GM18867 (cell line): ENCODE data around the gene H2BK1.

Experiments used
- ATAC-seq: cut with Tn5 transposase; IDR thresholded peaks from one replicate; pipeline ENCODE4 v1.9.1; 2021; ENCODE audit warnings: mild to moderate bottlenecking, moderate library complexity; ENCODE audit not compliant: unreplicated experiment

Gene H2BK1

GRCh38 chr7:151210087-151210854, at the start of gene H2BK1:
Gene H2BK1 (minus strand): TSS chr7:151210488. CDS start chr7:151210318, 170 bp downstream.
- ATAC-seq: no peak

GRCh38 chr7:151257990-151258389, 47.7 kb upstream of the H2BK1 start:
- ATAC-seq: no peak

GRCh38 chr7:151256410-151257045, 46.2 kb upstream of the H2BK1 start:
- ATAC-seq: no peak

- ATAC-seq: no peak
These were observed 45.1 kb upstream of the H2BK1 start for GRCh38 chr7:151255390-151255789.

GRCh38 chr7:151254851-151255250, 44.6 kb upstream of the H2BK1 start:
- no peak for ATAC-seq

GRCh38 chr7:151254316-151254715, 44.0 kb upstream of the H2BK1 start:
- ATAC-seq: no peak

GRCh38 chr7:151252961-151253711, 42.8 kb upstream of the H2BK1 start:
- no peak for ATAC-seq

- ATAC-seq: no peak
These were observed 42.2 kb upstream of the H2BK1 start for GRCh38 chr7:151252561-151252835.

GRCh38 chr7:151251689-151252560, 41.6 kb upstream of the H2BK1 start:
- no peak for ATAC-seq

- no peak for ATAC-seq
These were observed 41.0 kb upstream of the H2BK1 start for GRCh38 chr7:151251328-151251688.

GRCh38 chr7:151250181-151251132, 40.2 kb upstream of the H2BK1 start:
- no peak for ATAC-seq

GRCh38 chr7:151249732-151250072, 39.4 kb upstream of the H2BK1 start:
- no peak for ATAC-seq

GRCh38 chr7:151249034-151249731, 38.9 kb upstream of the H2BK1 start:
- ATAC-seq: no peak

GRCh38 chr7:151248346-151249033, 38.2 kb upstream of the H2BK1 start, which contains the start of gene SMARCD3:
Gene SMARCD3 (minus strand): TSS chr7:151248694. CDS start chr7:151248562, 132 bp downstream.
- no peak for ATAC-seq

- ATAC-seq: no peak
These were observed 37.5 kb upstream of the H2BK1 start for GRCh38 chr7:151247611-151248345.

- ATAC-seq: no peak
These were observed 36.7 kb upstream of the H2BK1 start for GRCh38 chr7:151246851-151247580.

GRCh38 chr7:151246102-151246850, 36.0 kb upstream of the H2BK1 start:
- no peak for ATAC-seq
